Lower lobe of right lung (tissue), 2 donors: ENCODE results near the gene FGGY. TPM values are rescaled to one million over a fixed set of nuclear protein-coding genes. Genes with fewer than 3 reads are reported as not detected.

ENCODE experiments used
- ATAC-seq, 2 donors: fragments of 200-7000 bp; cut with Tn5 transposase; one replicate each; pipeline ENCODE4 v1.9.1; 2020 to 2022; ENCODE audit warnings: mild to moderate bottlenecking in 2 of 2, moderate library complexity in 2 of 2
- DNase-seq: peaks from one replicate; pipeline ENCODE4 v3.0.0-alpha.2; 2020
- H3K27ac ChIP-seq: fragments of 200-600 bp; one replicate; pipeline ENCODE4 v1.8.0; 2022
- H3K27me3 ChIP-seq: fragments of 200-600 bp; one replicate; pipeline ENCODE4 v1.8.0; 2022; ENCODE audit warnings: low read depth
- H3K36me3 ChIP-seq: fragments of 200-600 bp; one replicate; pipeline ENCODE4 v1.8.0; 2022; ENCODE audit warnings: mild to moderate bottlenecking
- H3K4me1 ChIP-seq: fragments of 200-600 bp; one replicate; pipeline ENCODE4 v1.8.0; 2022
- H3K4me3 ChIP-seq: fragments of 200-600 bp; one replicate; pipeline ENCODE4 v1.8.0; 2022; ENCODE audit warnings: mild to moderate bottlenecking
- H3K9me3 ChIP-seq: fragments of 200-600 bp; one replicate; pipeline ENCODE4 v1.8.0; 2022
- CTCF ChIP-seq: fragments of 200-600 bp; IDR thresholded peaks from one replicate; pipeline ENCODE4 v1.8.0; 2022; ENCODE audit warnings: antibody characterized with exemption, mild to moderate bottlenecking
- intact Hi-C: fragments of 100-400 bp; cut with DNase I; formaldehyde crosslinking; loops from one replicate; pipeline ENCODE4 v1.11.0; 2022
- total RNA-seq: library from RNA; stranded (reverse); fragmentation: NEBNext Ultra II Directional; extraction: Animal tissue kit (Norgen Biotek cat#: 25700); gene quantifications from one replicate; pipeline ENCODE4 v1.2.1, GENCODE V29; 2021
- donor health status: DM: no; HTN: yes; CAD: no; lungs with severe emphysema.

Gene FGGY
- total RNA-seq, 1 donor from 2014 or later = 31.4 TPM

GRCh38 chr1:59302871-59303270 lies 6.0 kb downstream of the FGGY start:
- intact Hi-C loops = no loop called here
- Histone ChIP-seq H3K27ac (no peak overlapping the region), H3K36me3 (no peaks in the 10 kb centered on the region), H3K9me3 (peaks cover 17% of the 10 kb centered on the region), H3K4me1 (peaks cover 13% of the 10 kb centered on the region), H3K27me3 (no peaks in the 10 kb centered on the region), H3K4me3 (no peak overlapping the region)
- TF ChIP-seq CTCF = no peak
- ATAC-seq (no peak), DNase-seq (no peak)

- no peaks in the 10 kb centered on the region for H3K36me3 ChIP-seq
- intact Hi-C loops = no loop called here
- no peak for TF ChIP-seq CTCF
- DNase-seq (no peak), ATAC-seq (no peak)
- H3K27ac ChIP-seq = no peak overlapping the region
- peaks cover 17% of the 10 kb centered on the region for H3K9me3 ChIP-seq
- no peaks in the 10 kb centered on the region for H3K4me1 ChIP-seq
- H3K4me3 ChIP-seq = no peak overlapping the region
- H3K27me3 ChIP-seq = no peaks in the 10 kb centered on the region
Measured at GRCh38 chr1:59305188-59305587, 8.3 kb downstream of the FGGY start.

- Histone ChIP-seq H3K4me1 (no peaks in the 10 kb centered on the region), H3K27me3 (no peaks in the 10 kb centered on the region), H3K27ac (no peak overlapping the region), H3K36me3 (no peaks in the 10 kb centered on the region), H3K4me3 (no peak overlapping the region), H3K9me3 (peaks cover 17% of the 10 kb centered on the region)
- TF ChIP-seq CTCF = no peak
- DNase-seq = no peak
- ATAC-seq = no peak
- intact Hi-C loops = no loop called here
Measured at GRCh38 chr1:59307591-59307990, 10.7 kb downstream of the FGGY start.

- DNase-seq (no peak), ATAC-seq (no peak)
- intact Hi-C loops = no loop called here
- TF ChIP-seq CTCF = no peak
- peaks cover 17% of the 10 kb centered on the region for H3K9me3 ChIP-seq
- no peaks in the 10 kb centered on the region for H3K4me1 ChIP-seq
- H3K27ac ChIP-seq = no peak overlapping the region
- no peaks in the 10 kb centered on the region for H3K36me3 ChIP-seq
- H3K27me3 ChIP-seq = no peaks in the 10 kb centered on the region
- no peak overlapping the region for H3K4me3 ChIP-seq
Measured at GRCh38 chr1:59308839-59309238, 11.9 kb downstream of the FGGY start.

- Histone ChIP-seq H3K4me1 (no peaks in the 10 kb centered on the region), H3K9me3 (peaks cover 17% of the 10 kb centered on the region), H3K27me3 (no peaks in the 10 kb centered on the region), H3K27ac (no peak overlapping the region), H3K36me3 (no peaks in the 10 kb centered on the region), H3K4me3 (no peak overlapping the region)
- intact Hi-C loops = no loop called here
- ATAC-seq = no peak
- no peak for TF ChIP-seq CTCF
- DNase-seq = no peak
Measured at GRCh38 chr1:59309392-59309791, 12.5 kb downstream of the FGGY start.
